ENCODE results near the gene CARMIL1. TPM values are rescaled to one million over a fixed set of nuclear protein-coding genes. Genes with fewer than 3 reads are reported as not detected.
A peak's percentile ranks its signal among the peaks of the same experiment; 100 is the strongest.

CARMIL1 gene
- total RNA-seq, 2 donors from 2014 or later = 11.9 to 13.7 TPM

GRCh38 chr6:25302151-25302550 is 23.0 kb downstream of the CARMIL1 start:
- WGBS, 2 donors = 24 to 29% methylated on average over 1 of the region's 1 CpG
- H3K27me3 ChIP-seq = no peaks in the 10 kb centered on the region
- H3K27ac ChIP-seq = no peak overlapping the region
- intact Hi-C loops (cut with DNase I) = no loop called here
- no peaks in the 10 kb centered on the region for H3K36me3 ChIP-seq (replicated peaks in 1 of 2; ENCODE audit: insufficient read depth in 1 of 2, low read depth in 2 of 2)
- no peak overlapping the region for H3K4me3 ChIP-seq
- DNase-seq (no peak), ATAC-seq (no peak)
- H3K4me1 ChIP-seq = peaks cover 17% of the 10 kb centered on the region
- TF ChIP-seq POLR2A (IDR thresholded peaks at IDR 0.05) (no peak), CTCF (IDR thresholded peaks at IDR 0.05) (no peak)
- H3K9me3 ChIP-seq = no peaks in the 10 kb centered on the region

DNA sequence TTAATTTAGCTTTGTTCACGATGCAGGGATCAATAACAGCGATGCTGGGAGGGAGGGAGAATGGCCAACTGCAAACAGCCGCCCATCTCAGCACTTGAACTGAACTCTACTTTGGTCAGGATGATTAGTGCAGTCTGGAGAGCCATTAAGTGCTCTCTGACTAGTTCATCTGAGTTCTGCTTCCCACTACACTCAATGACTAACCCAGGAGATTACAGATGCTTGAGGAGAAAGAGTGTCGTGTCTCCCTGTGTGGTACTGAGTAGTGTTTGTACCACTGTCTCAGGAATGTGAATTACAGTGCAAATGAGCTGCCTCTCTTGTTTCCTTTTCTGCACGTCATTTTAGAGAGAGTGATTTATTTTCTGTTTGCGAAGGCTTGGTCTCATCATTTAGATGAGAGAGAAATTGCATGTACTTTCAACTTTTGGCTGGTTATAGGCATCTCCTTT is 23.5 kb downstream of the CARMIL1 start:
- intact Hi-C loops (cut with DNase I) = no loop called here
- Histone ChIP-seq H3K36me3 (replicated peaks in 1 of 2; ENCODE audit: insufficient read depth in 1 of 2, low read depth in 2 of 2) (no peaks in the 10 kb centered on the region), H3K4me3 (no peak overlapping the region), H3K27ac (no peak overlapping the region), H3K4me1 (peaks cover 22% of the 10 kb centered on the region), H3K27me3 (no peaks in the 10 kb centered on the region), H3K9me3 (no peaks in the 10 kb centered on the region)
- DNase-seq (no peak), ATAC-seq (peak; percentile 60)
- WGBS, 2 donors = 31 to 44% methylated on average over 6 of the region's 6 CpGs
- TF ChIP-seq CTCF (IDR thresholded peaks at IDR 0.05) (no peak), POLR2A (IDR thresholded peaks at IDR 0.05) (no peak)

- intact Hi-C loops (cut with DNase I) = no loop called here
- Histone ChIP-seq H3K9me3 (no peaks in the 10 kb centered on the region), H3K27ac (no peak overlapping the region), H3K36me3 (replicated peaks in 1 of 2; ENCODE audit: insufficient read depth in 1 of 2, low read depth in 2 of 2) (no peaks in the 10 kb centered on the region), H3K4me1 (peaks cover 27% of the 10 kb centered on the region), H3K4me3 (no peak overlapping the region), H3K27me3 (no peaks in the 10 kb centered on the region)
- no peak for DNase-seq
- WGBS, 2 donors = 94 to 100% methylated on average over 1 of the region's 1 CpG
- no peak for TF ChIP-seq CTCF (IDR thresholded peaks at IDR 0.05)
- TF ChIP-seq POLR2A (IDR thresholded peaks at IDR 0.05) = no peak
- ATAC-seq = no peak
Measured at GRCh38 chr6:25303254-25303653, 24.1 kb downstream of the CARMIL1 start.

DNA sequence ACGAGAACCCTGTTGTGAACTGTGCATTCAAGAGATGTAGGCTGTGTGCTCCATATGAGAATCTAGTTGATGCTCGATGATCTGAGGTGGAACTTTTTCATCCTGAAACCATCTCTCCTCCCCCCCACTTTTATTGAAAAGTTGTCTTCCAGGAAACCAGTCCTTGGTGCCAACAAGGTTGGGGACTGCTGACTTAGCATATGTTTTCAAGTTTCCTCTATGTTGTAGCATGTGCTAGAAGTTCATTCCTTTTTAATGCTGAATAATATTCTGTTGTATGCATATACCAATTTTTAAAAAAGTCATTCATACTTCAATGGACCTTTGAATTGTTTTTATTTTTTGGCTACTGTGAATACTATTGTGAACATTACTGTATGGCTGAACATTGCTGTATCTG is 27.2 kb downstream of the CARMIL1 start:
- Histone ChIP-seq H3K27ac (no peak overlapping the region), H3K4me3 (no peak overlapping the region), H3K36me3 (replicated peaks in 1 of 2; ENCODE audit: insufficient read depth in 1 of 2, low read depth in 2 of 2) (no peaks in the 10 kb centered on the region), H3K4me1 (peaks cover 34% of the 10 kb centered on the region), H3K9me3 (no peaks in the 10 kb centered on the region), H3K27me3 (no peaks in the 10 kb centered on the region)
- DNase-seq (no peak), ATAC-seq (no peak)
- 91 to 95% methylated on average over 2 of the region's 2 CpGs for WGBS, 2 donors
- TF ChIP-seq POLR2A (IDR thresholded peaks at IDR 0.05) = no peak
- no peak for TF ChIP-seq CTCF (IDR thresholded peaks at IDR 0.05)
- intact Hi-C loops (cut with DNase I) = no loop called here

DNA sequence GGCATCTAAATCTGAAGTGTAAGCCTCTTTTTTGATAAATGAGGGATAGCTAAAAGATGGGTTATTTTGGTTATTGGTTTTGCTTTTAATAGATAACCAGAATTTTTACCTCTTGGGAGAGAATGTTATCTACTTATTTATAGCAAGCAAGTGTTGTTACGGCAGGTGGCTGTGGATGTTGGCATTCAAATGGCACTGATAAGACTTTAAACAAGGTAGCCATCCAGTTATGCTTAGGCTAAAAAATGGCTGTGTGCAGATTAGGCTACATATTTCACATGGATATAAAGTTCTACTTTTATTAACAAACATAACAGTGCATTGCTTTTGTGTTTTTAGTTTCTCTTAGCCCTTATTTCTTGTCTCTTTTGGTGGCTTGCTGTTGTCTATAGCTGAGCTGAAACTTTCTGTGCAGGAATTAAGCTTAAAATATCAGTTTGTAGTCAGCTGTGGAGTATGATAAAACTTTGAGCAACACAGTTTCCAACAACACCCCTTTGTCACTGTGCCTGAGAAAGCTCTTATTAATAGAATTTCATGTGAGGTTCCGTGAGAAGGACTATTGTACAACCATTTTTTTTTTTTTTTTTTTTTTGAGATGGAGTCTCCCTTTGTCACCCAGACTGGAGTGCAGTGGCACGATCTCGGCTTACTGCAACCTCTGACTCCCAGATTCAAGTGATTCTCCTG is 28.8 kb downstream of the CARMIL1 start:
- 51 to 54% methylated on average over 4 of the region's 4 CpGs for WGBS, 2 donors
- ATAC-seq (no peak), DNase-seq (peak in 1 of 4 donors; percentile 23)
- Histone ChIP-seq H3K4me3 (no peak overlapping the region), H3K27ac (no peak overlapping the region), H3K9me3 (no peaks in the 10 kb centered on the region), H3K36me3 (replicated peaks in 1 of 2; ENCODE audit: insufficient read depth in 1 of 2, low read depth in 2 of 2) (no peaks in the 10 kb centered on the region), H3K27me3 (no peaks in the 10 kb centered on the region), H3K4me1 (peaks cover 30% of the 10 kb centered on the region)
- intact Hi-C loops (cut with DNase I) = no loop called here
- TF ChIP-seq POLR2A (IDR thresholded peaks at IDR 0.05) (no peak), CTCF (IDR thresholded peaks at IDR 0.05) (no peak)
